ENCODE data around the gene WDR33.
A peak's percentile ranks its signal among the peaks of the same experiment; 100 is the strongest.

WDR33 gene

GRCh38 chr2:127700527-127701192 lies 110.3 kb downstream of the WDR33 start:
- Histone ChIP-seq H3K4me2 (ENCODE audit: low read length, poor library complexity, severe bottlenecking) (peak overlapping the region; percentile 70), H3K4me1 (ENCODE audit: control insufficient read depth, insufficient read depth, low read depth, low read length) (peaks cover 15% of the 10 kb centered on the region), H2BK5ac (ENCODE audit: low read depth, low read length, poor library complexity, severe bottlenecking) (no peak overlapping the region), H3K9ac (ENCODE audit: low read length) (peak overlapping the region; percentile 95), H2AFZ (ENCODE audit: low read depth, low read length) (peak overlapping the region; percentile 67), H4K8ac (ENCODE audit: low read length) (peak overlapping the region; percentile 94), H3K14ac (ENCODE audit: low read length in 2 of 2) (no peak overlapping the region), H3K79me1 (replicated peaks; ENCODE audit: low read length, poor library complexity, severe bottlenecking) (peaks cover 10% of the 10 kb centered on the region), H3K4me3 (ENCODE audit: insufficient read depth in 1 of 2, low read depth in 1 of 2, low read length in 2 of 2) (peak overlapping the region; percentile 62 to 92), H3K4ac (ENCODE audit: low read depth in 1 of 2, low read length in 2 of 2) (peak overlapping the region; percentile 42 to 76), H3K9me3 (ENCODE audit: control insufficient read depth, low read length) (no peaks in the 10 kb centered on the region), H3K36me3 (ENCODE audit: control insufficient read depth in 1 of 2, insufficient read depth in 2 of 2, low read depth in 1 of 2, low read length in 2 of 2) (peaks cover 0 to 9% of the 10 kb centered on the region in 2 experiments), H3K27me3 (ENCODE audit: control insufficient read depth in 1 of 2, insufficient read depth in 1 of 2, low read length in 2 of 2) (no peaks in the 10 kb centered on the region), H3K23ac (ENCODE audit: low read length in 2 of 2) (no peak overlapping the region), H2AK5ac (ENCODE audit: low read length, severe bottlenecking) (peak overlapping the region; percentile 27), H4K91ac (ENCODE audit: low read length) (peak overlapping the region; percentile 76), H2BK120ac (ENCODE audit: low read depth, low read length) (no peak overlapping the region), H3K18ac (ENCODE audit: low read depth in 1 of 2, low read length in 2 of 2) (peak overlapping the region; percentile 65 to 94), H2BK12ac (ENCODE audit: low read length in 2 of 2) (no peak overlapping the region), H3K27ac (ENCODE audit: low read length, poor library complexity, severe bottlenecking) (peak overlapping the region; percentile 65), H2BK15ac (ENCODE audit: low read depth, poor library complexity, severe bottlenecking) (no peak overlapping the region)
- 53% methylated on average over 16 of the region's 17 CpGs for WGBS
- DNase-seq: peak; percentile 29

GRCh38 chr2:127698553-127699355 lies 112.2 kb downstream of the WDR33 start:
- Histone ChIP-seq H3K4me3 (ENCODE audit: insufficient read depth in 1 of 2, low read depth in 1 of 2, low read length in 2 of 2) (no peak overlapping the region), H3K18ac (ENCODE audit: low read depth in 1 of 2, low read length in 2 of 2) (no peak overlapping the region), H3K14ac (ENCODE audit: low read length in 2 of 2) (no peak overlapping the region), H2BK12ac (ENCODE audit: low read length in 2 of 2) (no peak overlapping the region), H2AK5ac (ENCODE audit: low read length, severe bottlenecking) (no peak overlapping the region), H3K27ac (ENCODE audit: low read length, poor library complexity, severe bottlenecking) (no peak overlapping the region), H3K23ac (ENCODE audit: low read length in 2 of 2) (no peak overlapping the region), H2AFZ (ENCODE audit: low read depth, low read length) (no peak overlapping the region), H3K36me3 (ENCODE audit: control insufficient read depth in 1 of 2, insufficient read depth in 2 of 2, low read depth in 1 of 2, low read length in 2 of 2) (peaks cover 0 to 9% of the 10 kb centered on the region in 2 experiments), H3K4me1 (ENCODE audit: control insufficient read depth, insufficient read depth, low read depth, low read length) (peaks cover 19% of the 10 kb centered on the region), H3K4me2 (ENCODE audit: low read length, poor library complexity, severe bottlenecking) (no peak overlapping the region), H3K27me3 (ENCODE audit: control insufficient read depth in 1 of 2, insufficient read depth in 1 of 2, low read length in 2 of 2) (no peaks in the 10 kb centered on the region), H4K91ac (ENCODE audit: low read length) (peak overlapping the region; percentile 54), H3K4ac (ENCODE audit: low read depth in 1 of 2, low read length in 2 of 2) (no peak overlapping the region), H2BK5ac (ENCODE audit: low read depth, low read length, poor library complexity, severe bottlenecking) (no peak overlapping the region), H3K79me1 (replicated peaks; ENCODE audit: low read length, poor library complexity, severe bottlenecking) (peaks cover 5% of the 10 kb centered on the region), H4K8ac (ENCODE audit: low read length) (no peak overlapping the region), H3K9ac (ENCODE audit: low read length) (no peak overlapping the region), H2BK120ac (ENCODE audit: low read depth, low read length) (no peak overlapping the region), H3K9me3 (ENCODE audit: control insufficient read depth, low read length) (no peaks in the 10 kb centered on the region), H2BK15ac (ENCODE audit: low read depth, poor library complexity, severe bottlenecking) (no peak overlapping the region)
- WGBS: 97% methylated on average over 27 of the region's 27 CpGs
- no peak for DNase-seq

- Histone ChIP-seq H2BK12ac (ENCODE audit: low read length in 2 of 2) (no peak overlapping the region), H3K4ac (ENCODE audit: low read depth in 1 of 2, low read length in 2 of 2) (no peak overlapping the region), H2AK5ac (ENCODE audit: low read length, severe bottlenecking) (no peak overlapping the region), H3K9me3 (ENCODE audit: control insufficient read depth, low read length) (no peaks in the 10 kb centered on the region), H3K14ac (ENCODE audit: low read length in 2 of 2) (no peak overlapping the region), H2BK5ac (ENCODE audit: low read depth, low read length, poor library complexity, severe bottlenecking) (no peak overlapping the region), H3K4me3 (ENCODE audit: insufficient read depth in 1 of 2, low read depth in 1 of 2, low read length in 2 of 2) (no peak overlapping the region), H2AFZ (ENCODE audit: low read depth, low read length) (no peak overlapping the region), H2BK120ac (ENCODE audit: low read depth, low read length) (no peak overlapping the region), H3K4me2 (ENCODE audit: low read length, poor library complexity, severe bottlenecking) (no peak overlapping the region), H4K91ac (ENCODE audit: low read length) (no peak overlapping the region), H3K9ac (ENCODE audit: low read length) (no peak overlapping the region), H3K27me3 (ENCODE audit: control insufficient read depth in 1 of 2, insufficient read depth in 1 of 2, low read length in 2 of 2) (no peaks in the 10 kb centered on the region), H3K4me1 (ENCODE audit: control insufficient read depth, insufficient read depth, low read depth, low read length) (peaks cover 16% of the 10 kb centered on the region), H4K8ac (ENCODE audit: low read length) (no peak overlapping the region), H3K27ac (ENCODE audit: low read length, poor library complexity, severe bottlenecking) (no peak overlapping the region), H3K36me3 (ENCODE audit: control insufficient read depth in 1 of 2, insufficient read depth in 2 of 2, low read depth in 1 of 2, low read length in 2 of 2) (no peaks in the 10 kb centered on the region), H3K79me1 (replicated peaks; ENCODE audit: low read length, poor library complexity, severe bottlenecking) (peaks cover 2% of the 10 kb centered on the region), H3K18ac (ENCODE audit: low read depth in 1 of 2, low read length in 2 of 2) (no peak overlapping the region), H3K23ac (ENCODE audit: low read length in 2 of 2) (no peak overlapping the region), H2BK15ac (ENCODE audit: low read depth, poor library complexity, severe bottlenecking) (no peak overlapping the region)
- no peak for DNase-seq
- 95% methylated on average over 21 of the region's 21 CpGs for WGBS
Observed at GRCh38 chr2:127697482-127698180, 113.3 kb downstream of the WDR33 start.

Measured in mesenchymal stem cell (in vitro differentiated cells and primary cell).